ENCODE data around the gene DGCR2. TPM values are rescaled to one million over a fixed set of nuclear protein-coding genes. Genes with fewer than 3 reads are reported as not detected.

Gene DGCR2
- polyA plus RNA-seq, 4 donors: 69.0 to 75.9 (median 71.2) TPM

DNA sequence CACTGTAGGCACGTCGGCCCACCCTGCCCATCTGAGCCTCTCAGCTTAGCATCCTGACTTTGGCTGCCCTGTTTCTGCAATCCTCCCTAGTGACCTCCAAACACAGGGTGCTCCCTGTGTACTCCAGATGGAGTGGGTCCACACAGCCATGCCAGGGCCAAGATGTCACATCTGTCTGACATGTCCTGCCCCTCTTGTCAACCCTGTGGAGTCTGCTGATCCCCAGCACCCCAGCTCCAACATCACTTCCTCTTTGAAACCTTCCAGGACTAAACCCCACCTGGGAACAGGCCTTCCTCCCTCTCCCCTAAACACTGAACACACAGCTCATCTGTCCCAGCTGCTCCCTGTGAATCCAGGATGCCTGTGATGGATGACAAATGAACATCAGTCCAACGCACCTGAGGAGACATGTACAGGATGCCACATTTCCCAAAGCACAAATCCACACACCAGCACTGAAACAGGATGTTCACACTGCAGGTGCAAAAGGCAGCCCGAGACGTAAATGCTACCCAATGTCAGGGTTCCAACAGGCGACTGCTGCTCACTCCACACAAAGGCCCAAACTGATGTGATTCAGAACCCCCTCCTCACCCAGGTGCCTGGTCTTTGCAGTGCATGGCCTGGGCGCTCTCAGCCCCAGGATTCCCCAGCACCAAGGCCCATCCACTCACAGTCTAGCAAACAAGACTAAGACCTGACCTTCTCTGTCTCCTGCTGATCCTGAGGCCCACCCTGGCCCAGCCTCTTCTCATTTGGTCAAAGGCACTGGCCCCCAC is 6.9 kb upstream of the DGCR2 start:
- no peak for DNase-seq (ENCODE audit: low read depth in 4 of 4, low spot score in 3 of 4)

GRCh38 chr22:19128009-19128401 is 5.8 kb upstream of the DGCR2 start:
- DNase-seq (ENCODE audit: low read depth in 4 of 4, low spot score in 3 of 4): no peak

- DNase-seq (ENCODE audit: low read depth in 4 of 4, low spot score in 3 of 4): no peak
Measured at GRCh38 chr22:19127329-19128008, 5.3 kb upstream of the DGCR2 start.

DNA sequence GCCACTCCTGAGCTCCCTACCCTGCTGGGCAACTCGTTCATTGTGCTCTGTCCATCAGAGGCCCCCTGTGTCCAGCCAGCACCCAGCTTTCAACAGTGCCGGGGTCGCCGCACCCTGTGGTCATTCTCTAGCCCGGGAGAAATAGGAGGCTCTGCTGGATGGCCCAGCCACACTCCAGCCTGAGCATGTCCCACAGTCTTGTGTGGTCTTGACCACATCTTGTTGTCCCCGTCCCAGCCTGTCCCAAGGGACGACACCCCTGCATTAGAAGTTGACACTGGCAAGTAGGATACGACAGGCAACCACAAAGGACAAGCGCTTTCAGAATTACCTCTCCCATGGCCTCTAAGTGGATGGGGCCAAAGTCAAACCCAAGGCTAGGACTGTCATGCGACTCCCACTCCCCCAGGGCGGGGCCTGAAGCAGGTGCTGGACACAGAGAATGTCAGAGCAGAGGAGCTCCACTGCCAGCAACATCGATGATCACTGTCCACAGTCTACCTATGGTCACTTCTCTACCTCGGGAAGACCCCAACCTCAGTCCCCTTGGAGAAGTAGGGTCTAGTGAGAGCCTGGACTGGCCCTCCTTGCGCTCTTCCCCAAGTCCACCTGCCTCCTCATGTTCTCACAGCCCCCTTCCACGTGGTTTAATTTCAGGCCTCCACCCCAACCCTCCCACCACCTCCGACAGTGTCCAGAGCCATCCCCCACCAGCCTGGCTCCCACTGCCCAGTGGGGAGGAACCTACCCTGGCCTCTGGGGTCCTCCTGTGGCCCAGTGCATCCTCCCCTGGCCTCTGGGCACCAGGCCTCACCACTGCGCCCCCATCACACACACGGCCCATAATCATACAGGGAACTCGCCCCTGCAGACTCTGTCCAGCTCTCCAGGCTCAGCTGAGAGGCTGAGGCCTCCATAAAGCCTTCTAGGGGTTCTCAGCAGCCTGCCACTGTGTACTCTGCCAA is 4.4 kb upstream of the DGCR2 start:
- no peak for DNase-seq (ENCODE audit: low read depth in 4 of 4, low spot score in 3 of 4)

DNA sequence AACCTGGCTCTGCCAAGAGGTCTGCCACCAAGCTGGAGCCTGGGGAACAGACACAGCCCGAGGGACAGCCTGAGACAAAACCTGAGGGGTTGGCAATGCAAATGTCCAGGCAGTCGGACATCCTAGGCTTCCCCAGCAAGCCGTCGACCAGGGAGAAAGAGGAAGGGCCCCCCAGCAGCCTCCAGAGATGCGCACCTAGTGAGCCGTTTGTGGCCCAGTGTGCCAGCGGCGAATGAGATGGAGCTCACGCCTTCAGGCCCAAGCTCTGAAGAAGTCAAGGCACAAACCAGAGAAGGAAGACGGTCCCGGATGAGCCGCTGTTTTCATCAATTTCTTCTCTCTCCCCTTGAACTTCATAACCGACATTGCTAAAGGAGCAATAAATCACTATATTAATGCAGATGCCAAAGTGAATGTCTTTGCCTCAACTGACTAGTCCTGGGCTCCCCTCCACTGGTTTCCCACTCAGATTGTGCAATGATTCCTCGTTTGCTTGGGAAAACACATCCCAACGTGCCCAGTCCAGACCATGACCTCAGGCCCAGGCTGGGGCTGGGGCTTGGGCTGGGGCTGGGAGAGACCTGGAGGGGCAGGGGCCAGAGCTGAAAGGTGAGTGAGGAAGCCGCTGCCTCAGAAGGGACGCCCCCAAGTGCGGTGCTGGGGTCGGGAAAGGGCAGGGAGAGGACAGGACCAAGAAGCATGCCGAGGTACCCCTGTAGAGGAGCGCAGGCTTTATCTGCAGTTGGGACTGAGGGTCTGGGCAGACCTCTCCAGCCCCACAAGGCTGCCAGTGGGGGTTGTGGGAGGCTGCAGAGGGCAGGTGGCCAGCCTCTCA is 3.5 kb upstream of the DGCR2 start:
- DNase-seq (ENCODE audit: low read depth in 4 of 4, low spot score in 3 of 4): no peak

- DNase-seq (ENCODE audit: low read depth in 4 of 4, low spot score in 3 of 4): no peak
Measured at GRCh38 chr22:19125011-19125410, 2.8 kb upstream of the DGCR2 start.

DNA sequence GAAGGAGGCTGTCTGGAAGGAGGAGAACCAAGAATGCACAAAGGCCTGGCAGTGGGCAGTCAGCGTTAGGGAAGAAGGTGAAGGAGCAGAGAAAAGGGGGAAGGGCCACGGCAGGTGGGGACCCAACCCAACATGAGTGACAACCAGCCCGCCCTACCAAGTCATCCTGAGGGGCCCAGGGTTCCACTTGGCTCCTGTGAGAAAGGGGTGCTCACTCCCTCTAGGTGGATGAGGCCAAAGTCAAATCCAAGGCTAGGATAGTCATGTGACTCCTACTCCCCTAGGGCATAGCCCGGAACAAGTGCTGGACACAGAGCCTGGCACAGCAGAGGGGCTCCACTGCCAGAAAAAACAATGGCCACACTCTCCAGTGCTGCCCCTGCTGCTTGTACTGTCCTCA is 2.2 kb upstream of the DGCR2 start:
- DNase-seq (ENCODE audit: low read depth in 4 of 4, low spot score in 3 of 4): no peak

DNA sequence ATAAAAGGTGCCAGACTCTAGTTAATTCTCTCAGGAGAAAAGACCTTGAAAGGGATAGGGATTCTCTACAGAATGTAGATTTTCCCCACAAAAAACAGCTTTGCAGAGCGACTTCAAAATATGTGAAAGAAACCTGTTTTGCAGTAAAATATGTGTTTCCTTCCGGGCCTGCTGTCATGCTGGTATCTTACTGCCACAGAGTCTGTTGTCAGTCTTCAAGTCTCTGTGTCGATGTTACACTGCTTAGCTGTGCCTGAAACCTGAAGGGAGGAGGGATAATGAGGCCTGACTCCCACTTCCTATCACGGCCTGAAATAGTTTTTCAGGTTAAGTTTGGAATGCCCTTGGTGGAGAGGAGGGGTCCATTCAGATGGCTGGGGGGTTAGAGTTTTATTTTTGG is 1.7 kb upstream of the DGCR2 start:
- DNase-seq (ENCODE audit: low read depth in 4 of 4, low spot score in 3 of 4): no peak

- DNase-seq (ENCODE audit: low read depth in 4 of 4, low spot score in 3 of 4): no peak
Measured at GRCh38 chr22:19122752-19123492, 710 bp upstream of the DGCR2 start.

- DNase-seq (ENCODE audit: low read depth in 4 of 4, low spot score in 3 of 4): no peak
Measured at GRCh38 chr22:19121631-19122142, 525 bp downstream of the DGCR2 start.

GRCh38 chr22:19120829-19121630 is 1.2 kb downstream of the DGCR2 start:
- no peak for DNase-seq (ENCODE audit: low read depth in 4 of 4, low spot score in 3 of 4)

- no peak for DNase-seq (ENCODE audit: low read depth in 4 of 4, low spot score in 3 of 4)
Measured at GRCh38 chr22:19119949-19120348, 2.3 kb downstream of the DGCR2 start.

- no peak for DNase-seq (ENCODE audit: low read depth in 4 of 4, low spot score in 3 of 4)
Measured at GRCh38 chr22:19118329-19118880, 3.8 kb downstream of the DGCR2 start.

DNA sequence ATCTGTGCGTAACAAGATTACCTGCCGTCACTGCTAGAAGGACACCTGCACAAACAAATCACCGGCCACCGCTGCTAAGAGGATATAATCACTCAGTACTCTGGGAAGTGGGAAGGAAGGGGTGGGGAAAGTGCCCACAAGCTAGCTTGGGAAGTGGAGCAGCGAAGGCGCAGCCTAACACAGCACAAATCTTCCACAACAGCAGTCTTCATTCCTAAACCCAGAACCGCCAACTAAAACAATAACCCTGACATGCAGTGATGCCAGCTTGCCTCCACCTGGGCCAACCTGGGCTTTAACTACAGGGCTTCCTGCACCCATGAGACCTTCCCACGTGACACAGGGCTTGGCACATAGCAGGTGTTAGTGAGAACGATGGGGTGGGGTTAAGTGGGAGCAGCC is 5.1 kb downstream of the DGCR2 start:
- no peak for DNase-seq (ENCODE audit: low read depth in 4 of 4, low spot score in 3 of 4)

DNA sequence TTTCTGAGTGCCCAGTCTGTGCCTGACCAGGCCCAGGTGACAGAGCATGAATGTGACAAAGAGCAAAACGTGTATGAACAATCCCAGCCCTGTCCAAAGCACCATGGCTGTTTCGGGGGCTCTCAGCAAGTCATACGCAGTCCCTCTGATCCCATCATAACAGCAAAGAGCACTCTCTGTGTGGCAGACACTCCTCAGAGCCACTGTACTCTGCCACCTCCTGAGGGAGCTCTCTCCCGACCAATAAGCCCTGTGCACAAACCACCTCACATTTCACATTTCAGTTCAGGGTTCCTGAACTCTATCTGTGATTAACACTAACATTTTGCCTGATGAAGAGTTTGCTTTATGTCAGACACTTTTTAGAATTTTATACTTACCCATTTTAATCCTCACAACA is 6.6 kb downstream of the DGCR2 start:
- no peak for DNase-seq (ENCODE audit: low read depth in 4 of 4, low spot score in 3 of 4)

- no peak for DNase-seq (ENCODE audit: low read depth in 4 of 4, low spot score in 3 of 4)
Measured at GRCh38 chr22:19114984-19115552, 7.1 kb downstream of the DGCR2 start.

GRCh38 chr22:19113429-19113828 is 8.8 kb downstream of the DGCR2 start:
- DNase-seq (ENCODE audit: low read depth in 4 of 4, low spot score in 3 of 4): no peak

DNA sequence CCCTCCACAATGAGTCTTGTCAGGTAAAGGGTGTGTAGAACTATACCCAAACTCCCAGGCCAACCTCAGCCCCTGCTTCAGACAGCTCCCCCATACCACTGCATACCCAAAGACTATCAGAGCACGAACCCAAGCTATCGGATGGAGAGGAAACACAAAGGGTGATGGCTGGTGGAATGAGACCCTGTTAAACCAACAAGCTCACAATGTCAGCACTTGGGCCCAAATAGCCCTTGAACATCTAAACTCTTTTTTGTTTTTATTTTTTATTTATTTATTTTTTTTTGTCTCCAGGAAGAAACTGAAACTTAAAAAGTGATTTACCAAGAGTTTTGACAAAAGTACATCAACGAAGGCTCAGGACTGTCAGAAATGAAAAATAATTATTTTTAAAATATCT is 10.6 kb downstream of the DGCR2 start:
- no peak for DNase-seq (ENCODE audit: low read depth in 4 of 4, low spot score in 3 of 4)

Measured in left renal pelvis (tissue), 4 donors.